ENCODE data around the gene G3BP2. TPM values are rescaled to one million over a fixed set of nuclear protein-coding genes. Genes with fewer than 3 reads are reported as not detected.

The G3BP2 gene
- total and polyA plus RNA-seq, 2 donors (not counting 1 experiment from before 2014, with no cell fraction given), result 33.0 to 154 TPM

GRCh38 chr4:75714011-75714410, 40.8 kb upstream of the G3BP2 start:
- peaks cover 7% of the 10 kb centered on the region for H3K4me1 Mint-ChIP-seq
- Histone ChIP-seq H2AFZ (ENCODE audit: insufficient read depth, low read depth, low read length, poor library complexity, severe bottlenecking) (no peak overlapping the region), H3K4me3 (ENCODE audit: control extremely low read depth in 1 of 5, extremely low read depth in 1 of 5, insufficient read depth in 1 of 5, low read depth in 2 of 5, low read length in 4 of 5) (no peak overlapping the region), H3K4me1 (ENCODE audit: control insufficient read depth in 2 of 2, insufficient read depth in 2 of 2, low read length in 2 of 2) (peaks cover 7 to 10% of the 10 kb centered on the region in 2 donors), H3K4me2 (replicated peaks; ENCODE audit: low read depth, low read length, poor library complexity, severe bottlenecking) (no peak overlapping the region), H3K36me3 (replicated peaks in 1 of 2; ENCODE audit: control extremely low read depth in 1 of 2, control insufficient read depth in 1 of 2, extremely low read depth in 1 of 2, insufficient read depth in 2 of 2, low read length in 1 of 2) (no peaks in the 10 kb centered on the region), H3K27ac (ENCODE audit: low read length in 2 of 2) (no peak overlapping the region), H3K27me3 (replicated peaks in 1 of 4; ENCODE audit: control extremely low read depth in 1 of 4, control insufficient read depth in 3 of 4, insufficient read depth in 4 of 4, low read length in 3 of 4) (no peaks in the 10 kb centered on the region), H3K9ac (ENCODE audit: low read length) (no peak overlapping the region), H4K20me1 (ENCODE audit: control insufficient read depth, insufficient read depth, low read length, poor library complexity, severe bottlenecking) (no peaks in the 10 kb centered on the region), H3K9me3 (ENCODE audit: control extremely low read depth in 1 of 3, control insufficient read depth in 2 of 3, insufficient read depth in 1 of 3, low read length in 2 of 3) (no peaks in the 10 kb centered on the region), H3K79me2 (ENCODE audit: control insufficient read depth, insufficient read depth, low read length) (peaks cover 10% of the 10 kb centered on the region)
- no peaks in the 10 kb centered on the region for H3K27me3 Mint-ChIP-seq
- CTCF ChIA-PET, result interaction anchor here (1.9 kb wide), 1 partner anchor 10 kb away, joined by 6 read pairs; the partner anchor contains the start of gene USO1
- POLR2A ChIA-PET, result no interaction called here
- DNase-seq (no peak), ATAC-seq (ENCODE audit: low read depth) (no peak)
- no peak overlapping the region for H3K4me3 Mint-ChIP-seq
- 100% methylated on average over 3 of the region's 4 CpGs for WGBS (ENCODE audit: insufficient coverage)
- H3K9me3 Mint-ChIP-seq (ENCODE audit: insufficient read depth), result no peaks in the 10 kb centered on the region
- TF ChIP-seq EZH2 (IDR thresholded peaks at IDR 0.05; ENCODE audit: borderline replicate concordance, insufficient read depth, low read depth, low read length, poor library complexity, severe bottlenecking), result no peak
- no peak for TF ChIP-seq CTCF (IDR thresholded peaks at IDR 0.05)
- no peak overlapping the region for H3K27ac Mint-ChIP-seq
- intact Hi-C loops (cut with micrococcal nuclease), result no loop called here

- Mint-ChIP-seq H3K4me3 (no peak overlapping the region), H3K9me3 (ENCODE audit: insufficient read depth) (no peaks in the 10 kb centered on the region), H3K27me3 (no peaks in the 10 kb centered on the region), H3K4me1 (peaks cover 14% of the 10 kb centered on the region), H3K27ac (no peak overlapping the region)
- Histone ChIP-seq H3K79me2 (ENCODE audit: control insufficient read depth, insufficient read depth, low read length) (peaks cover 3% of the 10 kb centered on the region), H3K27ac (ENCODE audit: low read length in 2 of 2) (no peak overlapping the region), H3K4me2 (replicated peaks; ENCODE audit: low read depth, low read length, poor library complexity, severe bottlenecking) (no peak overlapping the region), H3K4me1 (ENCODE audit: control insufficient read depth in 2 of 2, insufficient read depth in 2 of 2, low read length in 2 of 2) (peaks cover 7 to 10% of the 10 kb centered on the region in 2 donors), H4K20me1 (ENCODE audit: control insufficient read depth, insufficient read depth, low read length, poor library complexity, severe bottlenecking) (no peaks in the 10 kb centered on the region), H3K9ac (ENCODE audit: low read length) (no peak overlapping the region), H3K27me3 (replicated peaks in 1 of 4; ENCODE audit: control extremely low read depth in 1 of 4, control insufficient read depth in 3 of 4, insufficient read depth in 4 of 4, low read length in 3 of 4) (no peaks in the 10 kb centered on the region), H3K9me3 (ENCODE audit: control extremely low read depth in 1 of 3, control insufficient read depth in 2 of 3, insufficient read depth in 1 of 3, low read length in 2 of 3) (no peaks in the 10 kb centered on the region), H2AFZ (ENCODE audit: insufficient read depth, low read depth, low read length, poor library complexity, severe bottlenecking) (no peak overlapping the region), H3K4me3 (ENCODE audit: control extremely low read depth in 1 of 5, extremely low read depth in 1 of 5, insufficient read depth in 1 of 5, low read depth in 2 of 5, low read length in 4 of 5) (no peak overlapping the region), H3K36me3 (replicated peaks in 1 of 2; ENCODE audit: control extremely low read depth in 1 of 2, control insufficient read depth in 1 of 2, extremely low read depth in 1 of 2, insufficient read depth in 2 of 2, low read length in 1 of 2) (peaks cover 0 to 1% of the 10 kb centered on the region in 2 experiments)
- DNase-seq (no peak), ATAC-seq (ENCODE audit: low read depth) (no peak)
- ChIA-PET CTCF (interaction anchor here (0.7 to 4.2 kb wide), 14 partner anchors 10 to 836 kb away, joined by 3 to 37 read pairs (median 4); partner anchors contain the start of genes G3BP2 and USO1), POLR2A (interaction anchor here (0.6 to 1.3 kb wide), 2 partner anchors 10 to 14 kb away, joined by 3 to 8 read pairs; partner anchors contain the start of gene USO1)
- TF ChIP-seq CTCF (IDR thresholded peaks at IDR 0.05), result no peak
- TF ChIP-seq EZH2 (IDR thresholded peaks at IDR 0.05; ENCODE audit: borderline replicate concordance, insufficient read depth, low read depth, low read length, poor library complexity, severe bottlenecking), result no peak
- 53% methylated on average over 2 of the region's 4 CpGs for WGBS (ENCODE audit: insufficient coverage)
- intact Hi-C loops (cut with micrococcal nuclease), result no loop called here
These were observed 37.0 kb upstream of the G3BP2 start for GRCh38 chr4:75710246-75710645.

Data from B cell (primary cell).